ENCODE results near the gene ATXN7L2.
A peak's percentile ranks its signal among the peaks of the same experiment; 100 is the strongest.
"Not testable (repeated sequence)": the region's sequence is repeated elsewhere in the genome, so short reads cannot be mapped to it uniquely, and the experiment has no call there.

Gene ATXN7L2, protein sequence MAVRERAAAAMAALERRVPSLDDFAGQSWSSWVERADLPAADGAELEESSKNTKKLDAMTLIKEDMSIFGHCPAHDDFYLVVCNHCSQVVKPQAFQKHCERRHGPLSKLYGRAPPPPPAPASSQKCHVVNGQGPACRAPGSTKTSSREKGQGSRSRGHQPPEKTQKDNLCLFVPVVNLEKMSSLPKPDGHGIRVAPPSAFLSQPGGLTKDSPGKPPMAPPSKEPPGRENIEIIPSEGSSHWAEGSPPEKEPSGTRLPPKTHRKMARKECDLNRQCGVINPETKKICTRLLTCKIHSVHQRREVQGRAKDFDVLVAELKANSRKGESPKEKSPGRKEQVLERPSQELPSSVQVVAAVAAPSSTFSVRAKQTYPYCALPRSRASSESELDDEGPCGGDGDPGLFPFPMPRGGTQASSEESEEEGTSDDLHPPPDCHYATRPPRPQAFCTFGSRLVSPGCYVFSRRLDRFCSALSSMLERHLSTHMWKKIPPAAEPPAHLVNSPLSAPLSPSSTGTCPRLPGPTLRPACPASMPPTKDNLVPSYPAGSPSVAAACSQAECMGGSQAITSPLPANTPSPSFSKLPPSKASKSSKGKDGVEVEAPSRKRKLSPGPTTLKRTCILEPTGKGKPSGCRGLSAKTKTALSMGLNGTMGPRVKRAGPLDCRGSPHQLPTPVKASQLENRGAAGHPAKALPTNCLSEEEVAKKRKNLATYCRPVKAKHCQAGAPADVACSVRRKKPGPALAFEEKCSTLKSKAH
- total RNA-seq: 1.4 to 4.3 (median 2.5) reads per million in 18 experiments

DNA sequence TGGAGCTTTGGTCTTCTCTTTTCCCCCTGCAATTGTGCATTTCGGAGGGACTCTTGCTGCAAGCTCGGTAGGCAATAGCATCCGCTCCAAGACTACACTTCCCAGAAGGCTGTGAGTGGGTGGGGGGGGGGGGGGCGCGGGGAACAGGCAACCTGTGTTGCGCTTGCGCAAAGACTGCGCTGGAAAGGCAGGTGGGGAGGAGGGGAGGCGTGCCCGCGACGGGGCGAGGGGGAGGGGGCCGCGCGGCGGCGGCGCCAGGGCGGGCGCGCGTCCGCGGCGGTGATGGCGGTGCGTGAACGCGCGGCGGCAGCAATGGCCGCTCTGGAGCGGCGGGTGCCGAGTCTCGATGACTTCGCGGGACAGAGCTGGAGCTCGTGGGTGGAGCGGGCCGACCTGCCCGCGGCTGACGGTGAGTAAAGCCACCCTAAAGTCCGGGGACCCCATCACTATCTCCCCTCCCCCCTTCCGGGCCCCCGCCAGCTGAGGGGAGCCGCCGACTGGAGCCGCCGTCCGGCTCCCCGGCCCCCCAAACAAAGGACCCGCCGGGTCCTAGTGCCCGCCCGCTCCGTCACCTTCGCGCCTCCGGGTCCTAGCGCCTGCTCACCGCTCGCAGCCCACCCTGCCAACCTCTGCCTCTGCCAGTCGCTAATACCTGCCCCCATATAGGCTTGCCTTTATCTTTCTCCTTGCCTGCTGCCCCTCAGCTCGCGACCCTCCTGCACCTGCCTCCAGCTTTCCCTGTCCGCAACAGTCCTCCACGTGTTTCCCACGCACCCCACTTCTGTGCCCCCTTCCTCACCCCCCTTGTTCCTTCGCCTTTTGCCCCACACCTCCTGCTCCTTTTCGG is at the start of gene ATXN7L2:
Gene ATXN7L2 (plus strand): TSS at position 234 of the 847 bp plus-strand sequence. CDS start 49 bp downstream, at position 283.
- DNase-seq: peak; percentile 83 to 92

DNA sequence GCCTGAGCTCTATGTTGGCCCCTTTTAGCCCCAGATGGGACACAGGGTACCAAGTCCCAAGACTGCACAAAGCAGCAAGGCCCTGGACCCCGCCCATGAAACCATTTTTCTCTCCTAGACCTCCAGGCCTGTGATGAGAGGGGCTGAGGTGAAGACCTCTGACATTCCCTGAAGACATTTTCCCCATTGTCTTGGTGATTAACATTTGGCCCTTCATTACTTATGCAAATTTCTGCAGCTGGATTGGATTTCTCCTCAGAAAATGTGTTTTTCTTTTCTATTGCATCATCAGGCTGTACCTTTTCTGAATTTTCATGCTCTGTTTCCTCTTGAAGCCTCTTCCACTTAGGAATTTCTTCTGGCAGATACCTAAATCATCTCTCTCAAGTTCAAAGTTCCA is 49.2 kb upstream of the ATXN7L2 start:
- no peak for DNase-seq

DNA sequence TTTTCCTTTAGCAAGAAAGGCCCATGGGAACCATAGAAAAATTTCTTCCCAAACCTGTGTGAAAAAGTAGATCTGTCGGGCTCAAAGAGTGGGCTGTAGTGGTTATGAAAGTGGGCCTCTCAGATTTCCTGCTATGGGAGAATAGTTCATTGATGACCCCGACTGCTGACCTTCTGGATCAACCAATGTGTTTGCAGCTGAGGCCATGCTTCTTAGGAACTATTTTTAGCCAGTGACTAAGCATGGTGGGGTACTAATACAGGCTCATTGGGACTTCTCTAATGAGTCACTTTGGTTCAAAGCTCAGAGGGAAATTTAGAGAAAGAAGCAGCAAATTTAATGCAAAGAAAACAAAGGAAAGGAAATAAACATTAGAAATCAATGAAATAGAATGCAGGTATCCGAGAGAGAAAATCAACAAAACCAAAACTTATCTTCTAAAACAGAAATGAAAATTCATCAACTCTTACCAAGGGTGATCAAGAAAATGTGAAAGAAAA is 44.9 kb upstream of the ATXN7L2 start:
- peak; percentile 79 to 83 for DNase-seq

DNA sequence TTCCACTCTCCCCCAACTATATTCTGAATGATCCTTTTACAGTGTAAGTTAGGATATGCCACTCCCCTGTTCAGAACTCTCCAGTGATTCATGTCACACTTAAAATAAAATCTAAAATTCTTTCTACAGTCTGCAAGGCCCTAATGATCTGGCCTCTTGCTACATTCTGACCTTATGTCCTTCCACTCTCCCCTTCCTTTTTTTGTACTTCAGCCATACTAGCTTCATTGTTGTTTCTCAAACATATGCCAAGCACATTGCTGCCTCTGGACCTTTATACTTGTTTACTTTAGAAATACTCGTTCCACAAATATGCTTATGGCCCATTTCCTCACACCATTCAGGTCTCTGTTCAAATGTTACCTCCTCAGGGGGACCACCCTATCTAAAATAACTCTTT is 42.6 kb upstream of the ATXN7L2 start:
- peak; percentile 9 to 10 for DNase-seq

DNA sequence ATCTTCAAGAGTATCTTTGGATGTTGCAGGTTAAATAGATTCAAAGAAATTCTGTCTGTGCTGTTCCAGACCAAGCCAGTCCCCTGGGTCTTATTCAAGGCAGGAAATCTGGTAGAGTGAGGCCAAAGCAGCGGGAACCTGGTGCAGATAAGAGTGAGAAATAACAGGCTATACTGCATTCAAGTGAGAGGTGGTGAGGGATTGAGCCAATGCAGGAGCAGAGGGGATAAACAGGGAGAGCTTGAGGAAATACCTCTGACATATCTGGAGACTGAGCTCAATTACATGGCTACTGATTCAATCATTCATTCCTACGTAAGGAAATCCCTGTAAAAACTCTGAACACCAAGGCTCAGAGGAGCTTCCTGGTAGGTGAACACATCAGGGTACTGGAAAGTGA is 40.2 kb upstream of the ATXN7L2 start:
- no peak for DNase-seq

DNA sequence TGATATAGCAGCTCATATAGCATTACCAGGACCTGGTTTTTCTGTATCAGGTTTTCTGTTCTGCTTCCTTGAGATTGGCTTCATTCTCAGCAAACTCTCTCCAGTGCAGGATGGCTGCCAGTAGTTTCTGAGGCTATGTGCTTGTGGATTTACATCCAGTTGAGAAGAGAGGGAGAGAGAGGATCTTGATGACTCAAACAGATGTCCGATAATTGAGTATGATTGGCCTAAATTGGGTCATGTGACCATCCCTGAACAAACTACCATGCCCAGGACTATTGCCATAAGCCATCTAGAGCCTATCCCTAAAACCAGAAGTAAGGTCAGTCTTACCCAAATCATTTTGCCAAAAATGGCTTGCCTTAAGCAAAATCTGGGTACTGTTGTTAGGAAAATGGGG is 39.4 kb upstream of the ATXN7L2 start:
- DNase-seq: no peak

DNA sequence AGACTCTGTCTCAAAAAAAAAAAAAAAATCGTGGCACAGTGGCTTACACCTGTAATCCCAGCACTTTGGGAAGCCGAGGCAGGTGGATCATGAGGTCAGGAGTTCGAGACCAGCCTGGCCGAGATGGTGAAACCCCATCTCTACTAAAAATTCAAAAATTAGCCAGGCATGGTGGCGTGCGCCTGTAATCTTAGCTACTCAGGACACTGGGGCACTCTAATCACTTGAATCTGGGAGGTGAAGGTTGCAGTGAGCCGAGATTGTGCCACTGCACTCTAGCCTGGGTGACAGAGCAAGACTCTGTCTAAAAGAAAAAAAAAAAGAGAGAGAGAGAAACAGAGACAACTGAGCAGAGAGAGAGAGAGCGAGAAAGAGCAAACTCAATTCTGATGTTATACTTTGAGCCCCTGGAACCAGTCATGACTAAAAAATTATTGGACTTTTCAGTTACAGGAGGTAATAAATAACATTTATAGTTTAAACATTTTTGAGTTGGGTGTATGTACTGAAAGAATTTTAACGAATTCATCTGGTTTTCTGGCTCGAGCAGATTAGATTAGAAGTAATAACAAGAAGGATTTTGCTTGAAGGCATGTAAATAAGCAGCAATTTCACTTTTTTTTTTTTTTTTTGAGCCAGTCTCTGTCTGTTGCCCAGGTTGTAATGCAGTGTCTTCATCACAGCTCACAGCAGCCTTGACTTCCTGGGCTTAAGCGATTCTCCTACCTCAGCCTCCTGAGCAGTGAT is 37.6 kb upstream of the ATXN7L2 start:
- DNase-seq: not testable (repeated sequence)

DNA sequence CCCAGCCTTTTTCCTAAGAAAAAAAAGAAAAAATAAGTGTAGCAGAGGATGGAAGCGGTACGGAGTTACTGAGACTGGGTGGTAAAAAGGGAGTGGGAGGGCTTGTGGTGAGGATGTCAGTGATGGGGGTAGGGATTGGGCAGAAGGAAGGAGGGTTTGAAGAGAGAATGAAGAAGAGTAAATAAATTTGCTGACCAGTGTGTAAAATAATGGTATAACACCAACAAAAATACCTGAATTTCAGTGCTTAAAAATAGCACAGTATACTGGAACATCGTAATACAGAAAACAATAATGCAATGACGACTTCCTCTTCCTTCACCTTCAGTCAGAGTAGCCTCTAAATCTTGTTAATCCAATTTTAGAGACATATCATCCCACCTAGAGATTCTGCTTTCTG is 36.2 kb upstream of the ATXN7L2 start:
- DNase-seq: no peak

DNA sequence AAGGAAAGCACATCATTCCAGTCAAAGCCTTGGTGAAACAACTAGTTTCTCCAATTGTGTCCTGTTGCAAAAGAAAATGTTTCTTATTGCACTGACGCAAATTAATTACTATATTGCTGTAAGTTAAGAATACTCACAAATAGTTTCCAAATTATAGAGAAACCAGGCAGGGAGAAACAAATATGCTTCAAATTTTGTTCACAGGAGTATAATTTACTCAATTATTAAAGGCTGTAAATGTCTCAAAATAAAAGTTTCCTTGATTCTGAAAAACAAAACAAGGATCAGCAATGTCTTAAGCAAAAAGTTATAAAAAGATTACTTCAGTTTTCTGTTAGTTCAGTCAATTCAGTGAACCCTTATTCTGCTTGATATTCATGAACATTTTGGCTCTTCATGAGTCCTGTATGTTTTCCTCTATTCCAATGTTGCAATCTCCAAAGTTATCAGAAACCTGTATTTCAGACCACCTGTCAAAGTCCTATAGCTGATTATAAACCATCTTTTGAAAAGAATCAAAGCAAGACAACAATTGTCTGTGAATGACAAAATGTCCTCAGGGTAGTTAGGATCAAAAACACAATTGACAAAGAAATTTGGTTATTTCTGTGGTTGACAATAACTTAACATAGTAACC is 29.1 kb upstream of the ATXN7L2 start:
- DNase-seq: no peak

DNA sequence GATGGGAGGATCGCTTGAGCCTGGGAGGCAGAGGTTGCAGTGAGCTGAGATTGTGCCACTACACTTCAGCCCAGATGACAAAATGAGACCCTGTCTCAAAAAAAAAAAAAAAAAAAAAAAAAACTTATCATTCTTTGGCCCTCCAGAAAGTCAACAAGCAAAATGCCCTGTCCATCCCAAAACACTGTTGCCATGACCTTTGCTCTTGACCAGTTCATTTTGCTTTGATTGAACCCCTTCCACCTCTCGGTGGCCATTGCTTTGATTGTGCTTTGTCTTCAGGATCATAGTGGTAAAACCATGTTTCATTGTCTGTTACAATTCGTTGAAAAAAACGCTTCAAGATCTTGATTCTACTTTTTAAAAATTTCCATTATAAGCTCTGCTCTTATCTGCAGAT is 25.9 kb upstream of the ATXN7L2 start:
- no peak for DNase-seq

DNA sequence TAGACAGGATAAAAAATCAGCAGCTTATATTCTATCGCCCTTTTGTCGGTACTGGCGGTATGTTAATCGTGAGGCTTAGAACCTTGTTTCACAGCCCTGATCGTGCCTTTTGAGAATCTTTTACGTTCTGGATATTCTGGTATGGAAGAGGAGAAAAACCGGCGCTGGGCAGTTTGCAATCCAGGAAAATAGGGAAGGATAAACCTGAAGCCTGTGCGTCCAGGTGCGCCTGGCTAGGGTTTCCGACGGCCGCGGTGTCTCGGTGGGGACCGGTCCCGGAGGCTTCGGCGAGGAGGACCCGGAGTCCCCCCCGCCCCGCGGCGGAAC is 17.6 kb upstream of the ATXN7L2 start:
- no peak for DNase-seq

DNA sequence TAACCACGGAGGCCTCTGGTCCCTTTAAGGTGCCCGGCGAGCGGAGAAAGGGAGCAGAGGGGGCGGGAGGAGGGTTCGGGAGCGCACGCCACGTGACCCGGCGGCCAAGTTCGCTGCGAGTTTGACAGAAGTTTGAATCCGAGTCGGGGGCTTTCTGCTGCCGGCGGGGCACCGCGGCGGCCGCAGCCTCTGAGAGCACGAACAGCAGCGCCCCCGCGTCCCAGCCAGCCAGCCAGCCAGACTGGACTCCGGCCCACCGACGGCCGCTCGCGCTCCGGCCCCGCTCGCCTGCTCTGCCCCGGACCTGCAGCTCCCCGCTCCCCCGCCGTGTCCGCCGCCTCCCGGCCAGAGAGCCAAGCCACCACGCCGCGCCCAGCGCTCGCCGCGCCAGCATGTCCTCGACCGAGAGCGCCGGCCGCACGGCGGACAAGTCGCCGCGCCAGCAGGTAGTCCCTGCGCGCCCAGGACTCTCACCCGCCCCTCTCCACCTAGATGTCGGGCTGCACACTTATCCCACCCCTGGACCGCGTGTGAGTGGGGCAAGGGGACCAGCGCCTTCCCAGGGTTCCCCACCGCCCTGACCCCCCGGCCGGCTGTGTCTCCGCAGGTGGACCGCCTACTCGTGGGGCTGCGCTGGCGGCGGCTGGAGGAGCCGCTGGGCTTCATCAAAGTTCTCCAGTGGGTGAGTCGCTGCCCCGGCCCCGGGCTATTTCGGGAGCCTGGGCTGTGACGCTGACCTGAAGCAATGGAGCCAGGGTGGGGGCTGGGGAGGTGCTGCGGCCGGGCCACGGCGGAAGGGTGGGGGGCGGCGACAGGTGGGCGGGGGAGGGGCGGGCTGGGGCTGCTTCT is 17.0 kb upstream of the ATXN7L2 start, which contains the start of gene SYPL2:
Gene SYPL2 (plus strand): TSS at position 95 of the 849 bp plus-strand sequence. CDS start 298 bp downstream, at position 393.
- peak in 1 of 2 donors; percentile 21 for DNase-seq

DNA sequence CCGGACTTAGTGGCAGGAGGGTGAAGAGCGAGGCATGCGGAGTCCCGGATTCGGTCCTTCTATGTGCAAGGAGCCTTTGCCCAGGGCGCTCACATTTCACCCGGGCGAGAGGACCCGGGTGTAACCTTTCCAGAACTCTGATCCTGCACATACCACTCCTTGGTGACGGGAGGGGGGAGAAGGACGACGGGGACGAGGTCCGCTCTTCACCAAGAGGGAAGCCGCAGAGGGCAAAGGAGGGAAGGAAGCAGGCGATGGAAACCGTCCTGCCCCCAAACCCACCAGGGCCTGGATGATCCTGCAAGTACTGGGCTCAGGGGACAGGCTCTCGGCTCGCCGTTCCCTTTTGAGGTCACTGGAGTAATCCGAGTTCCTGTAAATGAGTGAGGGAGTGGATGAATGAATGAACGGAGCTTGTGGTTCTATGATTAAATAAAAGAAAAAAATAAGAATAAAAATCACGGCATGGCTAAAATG is 16.4 kb upstream of the ATXN7L2 start:
- no peak for DNase-seq

DNA sequence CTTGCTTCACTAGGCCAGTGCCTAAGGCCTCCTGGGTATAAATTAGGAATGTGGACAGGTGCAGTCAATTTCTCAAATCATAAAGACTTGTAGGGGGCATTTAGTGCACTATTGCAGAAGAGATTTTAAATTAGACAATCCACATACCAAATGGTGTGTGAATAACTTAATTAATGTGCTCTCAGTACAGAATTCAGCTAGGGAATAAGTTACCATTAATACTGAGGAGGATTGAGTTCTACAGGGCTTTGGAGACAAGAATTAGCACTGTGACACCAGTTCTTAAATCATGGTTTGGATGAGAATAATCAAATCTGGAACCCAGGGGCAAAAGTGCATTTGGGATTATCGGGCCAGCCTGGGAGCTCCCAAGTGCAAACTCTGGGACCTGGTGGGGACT is 15.6 kb upstream of the ATXN7L2 start:
- DNase-seq: no peak

DNA sequence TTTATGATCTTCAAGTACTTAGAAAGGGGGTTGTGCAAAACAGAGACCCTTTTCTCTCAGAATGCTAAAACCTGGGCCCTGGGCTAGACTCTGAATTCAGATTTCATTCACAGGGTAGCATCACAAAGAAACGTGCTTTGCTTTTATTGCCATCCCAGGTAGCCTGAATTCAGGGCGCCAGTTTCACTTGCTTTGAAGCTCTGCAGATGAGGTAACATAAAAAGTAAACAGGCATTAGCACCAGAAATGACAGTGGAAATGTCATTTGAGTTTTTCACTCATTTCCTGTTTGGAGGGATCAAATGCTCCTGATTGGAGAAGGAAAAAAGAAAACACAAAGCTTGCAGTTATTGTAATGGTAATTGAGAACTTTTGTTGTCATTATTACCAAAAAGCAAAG is 14.8 kb upstream of the ATXN7L2 start:
- no peak for DNase-seq

DNA sequence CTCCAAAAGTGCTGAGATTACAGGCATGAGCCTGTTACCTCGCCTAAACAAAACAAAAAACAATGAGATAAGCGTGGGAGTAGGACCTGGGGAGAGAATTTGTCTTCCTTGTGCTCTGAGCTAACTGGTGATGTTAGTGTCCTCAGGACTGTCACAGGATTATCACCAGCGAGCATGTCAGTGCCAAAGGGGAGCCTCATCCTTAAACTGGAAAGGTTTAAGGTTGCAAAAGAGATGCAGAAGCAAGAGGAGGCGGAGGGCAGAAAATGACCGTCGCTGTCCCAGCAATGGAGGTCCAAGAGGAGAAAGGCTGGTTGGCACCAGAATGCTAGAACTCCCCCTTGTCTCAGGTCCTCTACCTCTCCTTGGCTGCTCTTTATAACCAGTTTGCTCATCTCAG is 13.5 kb upstream of the ATXN7L2 start:
- no peak for DNase-seq

DNA sequence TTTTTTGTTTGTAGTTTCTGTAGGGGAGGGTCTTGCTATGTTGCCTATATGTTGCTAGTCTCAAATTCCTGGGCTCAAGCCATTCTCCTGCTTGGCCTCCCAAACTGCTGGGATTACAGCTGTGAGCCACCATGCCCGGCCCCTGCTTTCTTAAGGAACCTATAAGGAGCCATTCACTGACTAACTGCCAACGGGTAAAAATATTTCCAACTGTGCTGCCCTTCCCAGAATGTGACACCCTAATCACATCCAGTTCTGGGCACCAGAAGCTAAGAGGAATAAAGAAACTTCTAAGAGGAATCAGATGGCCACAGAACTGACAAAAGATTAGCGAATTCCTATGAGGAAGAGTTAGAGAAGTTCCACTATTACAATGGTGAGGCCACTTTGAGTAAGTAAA is 10.9 kb upstream of the ATXN7L2 start:
- no peak for DNase-seq

DNA sequence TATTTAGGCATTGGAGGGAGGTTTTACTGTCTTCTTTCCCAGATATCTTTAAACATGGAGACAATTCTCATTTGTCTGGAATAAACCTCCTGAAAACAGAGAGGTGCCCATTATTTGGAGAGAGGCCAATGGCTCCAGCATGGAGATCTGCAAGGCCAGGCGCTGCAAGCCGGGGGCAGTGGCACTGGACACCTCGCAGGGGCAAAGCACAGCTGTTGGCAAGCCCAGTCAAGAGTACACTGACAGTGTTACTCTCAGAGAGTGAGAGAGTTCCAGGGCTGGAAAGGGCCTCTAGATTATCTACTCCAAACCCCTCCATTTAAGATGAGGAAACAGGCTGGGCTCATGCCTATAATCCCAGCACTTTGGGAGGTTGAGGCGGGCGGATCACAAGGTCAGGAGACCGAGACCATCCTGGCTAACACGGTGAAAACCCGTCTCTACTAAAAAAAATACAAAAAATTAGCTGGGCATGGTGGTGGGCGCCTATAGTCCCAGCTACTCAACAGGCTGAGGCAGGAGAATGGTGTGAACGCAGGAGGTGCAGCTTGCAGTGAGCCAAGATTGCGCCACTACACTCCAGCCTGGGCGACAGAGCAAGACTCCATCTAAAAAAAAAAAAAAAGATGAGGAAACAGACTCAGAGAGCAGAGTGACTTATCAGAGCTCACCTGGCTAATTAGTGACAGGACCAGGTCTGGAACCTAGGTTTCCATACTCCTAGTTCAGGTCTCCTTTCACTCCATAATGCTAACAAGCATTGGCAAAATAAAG is 10.2 kb upstream of the ATXN7L2 start:
- DNase-seq: not testable (repeated sequence)

DNA sequence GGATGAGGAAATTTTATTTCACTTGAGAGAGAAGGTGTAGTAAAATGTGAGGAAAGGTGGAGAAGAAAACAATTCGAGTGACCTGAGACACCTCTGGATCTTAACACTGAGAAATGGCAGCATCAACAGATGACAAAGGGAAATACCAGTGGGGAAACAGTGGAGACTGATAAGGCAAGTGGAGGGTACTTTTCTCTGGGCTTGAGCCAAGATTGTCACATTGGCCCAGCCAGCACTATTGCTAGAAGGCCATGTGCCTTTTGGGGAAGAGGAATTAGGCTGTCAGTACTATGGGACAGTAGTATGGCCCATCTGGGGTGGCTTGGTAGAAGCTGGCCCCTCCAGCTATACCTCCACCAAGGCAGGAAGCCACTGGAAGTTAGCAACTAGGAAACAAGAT is 9.0 kb upstream of the ATXN7L2 start:
- DNase-seq: peak in 1 of 2 donors; percentile 31

DNA sequence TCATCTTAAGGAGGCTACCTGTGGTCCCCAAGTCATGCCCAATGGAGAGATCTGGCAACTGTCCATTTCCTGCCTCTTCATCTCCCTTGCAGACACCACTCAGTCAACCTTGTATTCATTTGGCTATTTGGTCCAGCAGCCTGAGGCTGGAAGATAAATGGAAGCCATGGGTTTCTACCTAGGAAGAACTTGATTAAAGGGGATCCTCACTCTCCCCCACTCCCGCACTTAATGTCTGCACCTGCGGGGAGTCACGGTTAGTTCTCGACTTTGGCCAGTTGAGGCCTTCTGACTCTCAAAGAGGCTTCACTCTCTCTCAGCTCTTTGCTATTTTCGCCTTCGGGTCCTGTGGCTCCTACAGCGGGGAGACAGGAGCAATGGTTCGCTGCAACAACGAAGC is 8.4 kb upstream of the ATXN7L2 start:
- no peak for DNase-seq

All from inflammatory macrophage (primary cell).